ENCODE measurements around the gene ATP11A. TPM values are rescaled to one million over a fixed set of nuclear protein-coding genes. Genes with fewer than 3 reads are reported as not detected.

Gene ATP11A
- total RNA-seq, 5 donors from 2014 or later (not counting 1 experiment from before 2014, with no cell fraction given) = 35.7 to 57.1 (median 48.5) TPM

- H3K9me3 Mint-ChIP-seq = no peaks in the 10 kb centered on the region
- Histone ChIP-seq H3K4me3 (ENCODE audit: control insufficient read depth in 1 of 2, extremely low read depth in 1 of 2, low read length in 1 of 2) (no peak overlapping the region), H3K4me1 (ENCODE audit: control insufficient read depth in 1 of 2, extremely low read depth in 1 of 2, insufficient read depth in 2 of 2, low read length in 2 of 2) (peaks cover 4 to 10% of the 10 kb centered on the region in 2 experiments), H3K27me3 (replicated peaks in 1 of 2; ENCODE audit: control insufficient read depth in 2 of 2, extremely low read depth in 1 of 2, insufficient read depth in 2 of 2, low read length in 1 of 2) (no peaks in the 10 kb centered on the region), H3K27ac (ENCODE audit: low read length) (no peak overlapping the region), H3K36me3 (ENCODE audit: control insufficient read depth in 2 of 2, extremely low read depth in 1 of 2, insufficient read depth in 1 of 2, low read length in 1 of 2) (peaks cover 0 to 3% of the 10 kb centered on the region in 2 donors), H3K9me3 (no peaks in the 10 kb centered on the region)
- CTCF ChIA-PET = no interaction called here
- no peak for ATAC-seq (replicated peaks in 1 of 4)
- no peaks in the 10 kb centered on the region for H3K27me3 Mint-ChIP-seq
- H3K4me1 Mint-ChIP-seq = peaks cover 44 to 63% (median 47%) of the 10 kb centered on the region in 3 donors
- H3K36me3 Mint-ChIP-seq = peaks cover 19% of the 10 kb centered on the region
- H3K4me3 Mint-ChIP-seq = no peak overlapping the region
- DNase-seq = no peak
- POLR2A ChIA-PET = no interaction called here
- H3K27ac Mint-ChIP-seq = no peak overlapping the region
- 100% methylated on average over 2 of the region's 6 CpGs for WGBS (ENCODE audit: insufficient coverage)
These were observed 13.1 kb downstream of the ATP11A start for GRCh38 chr13:112702986-112703379.

- DNase-seq = no peak
- H3K36me3 Mint-ChIP-seq = peaks cover 15% of the 10 kb centered on the region
- Histone ChIP-seq H3K27me3 (replicated peaks in 1 of 2; ENCODE audit: control insufficient read depth in 2 of 2, extremely low read depth in 1 of 2, insufficient read depth in 2 of 2, low read length in 1 of 2) (no peaks in the 10 kb centered on the region), H3K4me1 (ENCODE audit: control insufficient read depth in 1 of 2, extremely low read depth in 1 of 2, insufficient read depth in 2 of 2, low read length in 2 of 2) (peaks cover 4 to 10% of the 10 kb centered on the region in 2 experiments), H3K36me3 (ENCODE audit: control insufficient read depth in 2 of 2, extremely low read depth in 1 of 2, insufficient read depth in 1 of 2, low read length in 1 of 2) (peaks cover 0 to 3% of the 10 kb centered on the region in 2 donors), H3K4me3 (ENCODE audit: control insufficient read depth in 1 of 2, extremely low read depth in 1 of 2, low read length in 1 of 2) (no peak overlapping the region), H3K9me3 (no peaks in the 10 kb centered on the region), H3K27ac (ENCODE audit: low read length) (no peak overlapping the region)
- no peak for ATAC-seq (replicated peaks in 1 of 4)
- ChIA-PET POLR2A (no interaction called here), CTCF (no interaction called here)
- peak overlapping the region in 1 of 3 donors; percentile 12 for H3K4me3 Mint-ChIP-seq
- WGBS (ENCODE audit: insufficient coverage) = 92% methylated on average over 12 of the region's 22 CpGs
- H3K27ac Mint-ChIP-seq = peak overlapping the region in 1 of 2 donors; percentile 44
- H3K4me1 Mint-ChIP-seq = peaks cover 40 to 62% (median 43%) of the 10 kb centered on the region in 3 donors
- no peaks in the 10 kb centered on the region for H3K9me3 Mint-ChIP-seq
- no peaks in the 10 kb centered on the region for H3K27me3 Mint-ChIP-seq
These were observed 13.8 kb downstream of the ATP11A start for GRCh38 chr13:112703449-112704284.

DNA sequence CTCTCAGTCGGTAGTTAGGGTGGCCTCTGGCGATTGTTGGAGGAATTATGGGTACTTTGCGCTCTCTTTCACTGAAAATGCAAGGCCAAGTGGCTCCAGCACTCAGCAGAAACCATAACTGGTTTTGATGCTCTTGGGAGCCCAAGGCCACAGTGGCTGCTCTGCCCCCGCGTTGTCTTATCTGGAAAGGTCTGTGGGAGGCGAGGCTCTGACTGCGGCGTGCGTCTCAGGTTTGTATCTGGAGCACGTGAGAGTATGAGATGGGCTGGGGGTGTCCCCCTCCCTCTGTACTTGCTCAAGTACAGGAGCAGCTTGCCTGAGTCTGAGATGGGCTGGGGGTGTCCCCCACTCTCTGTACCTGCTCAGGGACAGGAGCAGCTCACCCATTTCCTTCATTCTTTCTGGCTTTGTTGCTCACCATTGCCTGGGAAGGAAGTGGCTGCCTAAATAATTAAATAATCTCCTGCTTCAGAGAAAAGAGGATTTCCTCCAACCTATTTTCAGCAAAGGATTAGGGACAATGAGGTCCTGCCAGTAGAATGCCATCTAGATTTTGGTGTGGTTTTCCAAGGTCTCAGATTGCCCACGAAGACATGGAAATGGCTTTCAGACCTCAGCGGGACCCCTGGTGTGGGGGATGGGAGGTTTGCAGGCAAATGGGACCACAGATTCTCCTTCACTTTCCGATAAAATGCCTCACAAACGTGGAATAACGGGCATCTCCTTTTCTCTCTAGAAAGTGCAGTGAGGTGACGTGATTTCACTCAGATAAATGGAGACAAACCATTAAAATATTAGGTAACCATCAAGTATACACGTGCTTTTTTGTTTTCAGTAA is 14.7 kb downstream of the ATP11A start:
- Mint-ChIP-seq H3K9me3 (no peaks in the 10 kb centered on the region), H3K27ac (no peak overlapping the region), H3K4me3 (peak overlapping the region in 1 of 3 donors; percentile 12), H3K36me3 (peaks cover 11% of the 10 kb centered on the region), H3K27me3 (no peaks in the 10 kb centered on the region), H3K4me1 (peaks cover 40 to 62% (median 40%) of the 10 kb centered on the region in 3 donors)
- no peak overlapping the region for H3K27ac ChIP-seq (ENCODE audit: low read length)
- no peak for DNase-seq
- ChIA-PET CTCF (no interaction called here), POLR2A (no interaction called here)
- no peak overlapping the region for H3K4me3 ChIP-seq (ENCODE audit: control insufficient read depth in 1 of 2, extremely low read depth in 1 of 2, low read length in 1 of 2)
- H3K4me1 ChIP-seq (ENCODE audit: control insufficient read depth in 1 of 2, extremely low read depth in 1 of 2, insufficient read depth in 2 of 2, low read length in 2 of 2) = peaks cover 4 to 10% of the 10 kb centered on the region in 2 experiments
- no peaks in the 10 kb centered on the region for H3K9me3 ChIP-seq
- no peak for ATAC-seq (replicated peaks in 1 of 4)
- no peaks in the 10 kb centered on the region for H3K27me3 ChIP-seq (replicated peaks in 1 of 2; ENCODE audit: control insufficient read depth in 2 of 2, extremely low read depth in 1 of 2, insufficient read depth in 2 of 2, low read length in 1 of 2)
- 41% methylated on average over 9 of the region's 17 CpGs for WGBS (ENCODE audit: insufficient coverage)
- peaks cover 0 to 3% of the 10 kb centered on the region in 2 donors for H3K36me3 ChIP-seq (ENCODE audit: control insufficient read depth in 2 of 2, extremely low read depth in 1 of 2, insufficient read depth in 1 of 2, low read length in 1 of 2)

DNA sequence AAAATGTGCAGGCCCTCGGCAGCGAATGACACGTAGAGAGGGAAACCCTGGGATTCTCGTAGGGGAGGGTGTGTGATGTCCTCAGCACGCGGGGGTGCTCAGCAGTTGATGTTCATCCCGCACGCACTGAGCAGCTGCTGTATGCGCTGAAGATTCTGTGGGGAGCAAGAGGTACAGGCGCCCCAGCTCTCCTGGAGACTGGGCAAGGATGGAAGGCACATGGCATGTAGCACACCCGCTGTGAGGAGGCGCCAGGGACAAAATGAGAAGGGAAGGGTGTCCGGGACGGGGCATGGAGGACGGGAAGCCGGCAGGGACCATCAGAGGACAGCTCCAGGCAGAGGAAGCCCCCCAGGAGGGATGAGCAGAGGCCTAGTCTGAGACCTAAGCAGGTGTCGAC is 15.4 kb downstream of the ATP11A start:
- no peak overlapping the region for H3K4me3 Mint-ChIP-seq
- WGBS (ENCODE audit: insufficient coverage) = over 99% methylated on average over 16 of the region's 17 CpGs
- Histone ChIP-seq H3K9me3 (no peaks in the 10 kb centered on the region), H3K4me1 (ENCODE audit: control insufficient read depth in 1 of 2, extremely low read depth in 1 of 2, insufficient read depth in 2 of 2, low read length in 2 of 2) (peaks cover 4 to 10% of the 10 kb centered on the region in 2 experiments), H3K27ac (ENCODE audit: low read length) (no peak overlapping the region), H3K36me3 (ENCODE audit: control insufficient read depth in 2 of 2, extremely low read depth in 1 of 2, insufficient read depth in 1 of 2, low read length in 1 of 2) (peaks cover 0 to 3% of the 10 kb centered on the region in 2 donors), H3K27me3 (replicated peaks in 1 of 2; ENCODE audit: control insufficient read depth in 2 of 2, extremely low read depth in 1 of 2, insufficient read depth in 2 of 2, low read length in 1 of 2) (no peaks in the 10 kb centered on the region), H3K4me3 (ENCODE audit: control insufficient read depth in 1 of 2, extremely low read depth in 1 of 2, low read length in 1 of 2) (no peak overlapping the region)
- ChIA-PET CTCF (no interaction called here), POLR2A (no interaction called here)
- H3K27ac Mint-ChIP-seq = no peak overlapping the region
- DNase-seq (no peak), ATAC-seq (replicated peaks in 1 of 4) (no peak)
- no peaks in the 10 kb centered on the region for H3K27me3 Mint-ChIP-seq
- H3K36me3 Mint-ChIP-seq = peaks cover 13% of the 10 kb centered on the region
- H3K4me1 Mint-ChIP-seq = peaks cover 39 to 63% (median 40%) of the 10 kb centered on the region in 3 donors
- no peaks in the 10 kb centered on the region for H3K9me3 Mint-ChIP-seq

- DNase-seq (no peak), ATAC-seq (replicated peaks in 1 of 4) (no peak)
- Histone ChIP-seq H3K9me3 (no peaks in the 10 kb centered on the region), H3K4me1 (ENCODE audit: control insufficient read depth in 1 of 2, extremely low read depth in 1 of 2, insufficient read depth in 2 of 2, low read length in 2 of 2) (peaks cover 4 to 10% of the 10 kb centered on the region in 2 experiments), H3K4me3 (ENCODE audit: control insufficient read depth in 1 of 2, extremely low read depth in 1 of 2, low read length in 1 of 2) (no peak overlapping the region), H3K27me3 (replicated peaks in 1 of 2; ENCODE audit: control insufficient read depth in 2 of 2, extremely low read depth in 1 of 2, insufficient read depth in 2 of 2, low read length in 1 of 2) (no peaks in the 10 kb centered on the region), H3K27ac (ENCODE audit: low read length) (no peak overlapping the region), H3K36me3 (ENCODE audit: control insufficient read depth in 2 of 2, extremely low read depth in 1 of 2, insufficient read depth in 1 of 2, low read length in 1 of 2) (peaks cover 0 to under 1% of the 10 kb centered on the region in 2 donors)
- Mint-ChIP-seq H3K4me3 (no peak overlapping the region), H3K4me1 (peaks cover 42 to 66% (median 42%) of the 10 kb centered on the region in 3 donors), H3K27ac (no peak overlapping the region), H3K27me3 (no peaks in the 10 kb centered on the region), H3K9me3 (no peaks in the 10 kb centered on the region), H3K36me3 (peaks cover 13% of the 10 kb centered on the region)
- POLR2A ChIA-PET = no interaction called here
- CTCF ChIA-PET = no interaction called here
- WGBS (ENCODE audit: insufficient coverage) = no CpG with 5 or more reads among the region's 4 CpGs
These were observed 16.3 kb downstream of the ATP11A start for GRCh38 chr13:112706171-112706570.

- Histone ChIP-seq H3K9me3 (no peaks in the 10 kb centered on the region), H3K27me3 (replicated peaks in 1 of 2; ENCODE audit: control insufficient read depth in 2 of 2, extremely low read depth in 1 of 2, insufficient read depth in 2 of 2, low read length in 1 of 2) (no peaks in the 10 kb centered on the region), H3K4me1 (ENCODE audit: control insufficient read depth in 1 of 2, extremely low read depth in 1 of 2, insufficient read depth in 2 of 2, low read length in 2 of 2) (peaks cover 4 to 16% of the 10 kb centered on the region in 2 experiments), H3K27ac (ENCODE audit: low read length) (no peak overlapping the region), H3K36me3 (ENCODE audit: control insufficient read depth in 2 of 2, extremely low read depth in 1 of 2, insufficient read depth in 1 of 2, low read length in 1 of 2) (no peaks in the 10 kb centered on the region), H3K4me3 (ENCODE audit: control insufficient read depth in 1 of 2, extremely low read depth in 1 of 2, low read length in 1 of 2) (no peak overlapping the region)
- Mint-ChIP-seq H3K36me3 (peaks cover 7% of the 10 kb centered on the region), H3K9me3 (no peaks in the 10 kb centered on the region), H3K4me1 (peaks cover 29 to 60% (median 41%) of the 10 kb centered on the region in 3 donors), H3K27ac (peak overlapping the region in 1 of 2 donors; percentile 28), H3K4me3 (no peak overlapping the region), H3K27me3 (no peaks in the 10 kb centered on the region)
- ChIA-PET POLR2A (no interaction called here), CTCF (no interaction called here)
- DNase-seq (no peak), ATAC-seq (replicated peaks in 1 of 4) (no peak)
- 69% methylated on average over 4 of the region's 11 CpGs for WGBS (ENCODE audit: insufficient coverage)
These were observed 18.9 kb downstream of the ATP11A start for GRCh38 chr13:112708560-112709240.

All from T-cell (primary cell).